Right forelimb (tissue), 1 donor: ENCODE data around the gene ELAVL3.

Experiments used
- DNase-seq: peaks from one replicate; pipeline ENCODE4 v3.0.0-alpha.2; 2018

ELAVL3 gene

GRCh38 chr19:11405846-11406643 is 74.8 kb downstream of the ELAVL3 start:
- DNase-seq, result no peak

- no peak for DNase-seq
These were observed 76.1 kb downstream of the ELAVL3 start for GRCh38 chr19:11404588-11405222.

- no peak for DNase-seq
These were observed 78.9 kb downstream of the ELAVL3 start for GRCh38 chr19:11401808-11402543.
